GM21576 (cell line): Measurements from ENCODE around the gene TCF3.
"Not testable (repeated sequence)": the region's sequence is repeated elsewhere in the genome, so short reads cannot be mapped to it uniquely, and the experiment has no call there.

ENCODE experiments used
- ATAC-seq: cut with Tn5 transposase; IDR thresholded peaks from one replicate; pipeline ENCODE4 v1.9.1; 2021; ENCODE audit warnings: mild to moderate bottlenecking, moderate library complexity; ENCODE audit not compliant: unreplicated experiment

Gene TCF3

DNA sequence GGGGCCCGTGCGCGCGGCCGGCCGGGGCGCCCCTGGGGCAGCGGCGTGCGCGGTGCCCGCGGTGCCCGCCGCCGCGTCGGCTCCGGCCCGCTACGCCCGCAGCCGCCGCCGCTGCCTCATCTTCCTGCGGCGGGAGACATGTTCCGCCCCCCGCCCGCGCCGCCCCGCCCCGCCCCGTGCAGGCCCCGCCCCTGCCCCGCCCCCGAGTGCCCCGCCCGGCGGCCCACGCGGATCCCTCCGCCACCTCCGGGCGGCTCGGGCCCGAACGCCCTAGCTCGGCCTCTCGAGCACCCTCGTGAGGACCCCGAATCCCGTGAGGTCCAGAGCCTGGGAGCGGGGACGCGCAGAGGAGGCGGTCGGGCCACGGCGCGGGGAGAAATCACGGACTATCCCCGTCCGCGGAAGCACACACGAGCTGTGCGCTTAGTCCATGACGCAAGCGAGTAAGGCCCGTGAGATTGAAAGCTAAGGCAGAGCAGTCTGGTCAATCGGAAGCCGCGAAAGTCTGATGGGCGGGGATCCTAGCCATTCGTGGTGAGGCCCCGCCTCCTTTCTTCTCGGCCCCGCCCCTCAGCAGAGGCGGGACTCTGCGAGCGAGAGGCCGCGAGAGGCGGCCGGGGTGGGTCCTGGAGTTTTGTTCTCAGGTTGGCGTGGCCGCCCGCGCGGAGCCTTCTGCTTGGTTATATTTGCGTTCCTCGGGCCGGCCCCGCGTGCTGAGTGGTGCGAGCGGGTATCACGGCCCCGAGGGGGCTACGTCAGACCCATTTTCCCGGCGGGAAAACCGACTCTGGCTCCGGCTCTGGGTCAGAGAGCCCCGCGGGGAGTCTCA is at the start of gene TCF3:
TCF3 (minus strand) TSS at position 145 of the 829 bp plus-strand sequence. CDS start 2,367 bp downstream, outside the sequence.
- peak; percentile 58 for ATAC-seq

DNA sequence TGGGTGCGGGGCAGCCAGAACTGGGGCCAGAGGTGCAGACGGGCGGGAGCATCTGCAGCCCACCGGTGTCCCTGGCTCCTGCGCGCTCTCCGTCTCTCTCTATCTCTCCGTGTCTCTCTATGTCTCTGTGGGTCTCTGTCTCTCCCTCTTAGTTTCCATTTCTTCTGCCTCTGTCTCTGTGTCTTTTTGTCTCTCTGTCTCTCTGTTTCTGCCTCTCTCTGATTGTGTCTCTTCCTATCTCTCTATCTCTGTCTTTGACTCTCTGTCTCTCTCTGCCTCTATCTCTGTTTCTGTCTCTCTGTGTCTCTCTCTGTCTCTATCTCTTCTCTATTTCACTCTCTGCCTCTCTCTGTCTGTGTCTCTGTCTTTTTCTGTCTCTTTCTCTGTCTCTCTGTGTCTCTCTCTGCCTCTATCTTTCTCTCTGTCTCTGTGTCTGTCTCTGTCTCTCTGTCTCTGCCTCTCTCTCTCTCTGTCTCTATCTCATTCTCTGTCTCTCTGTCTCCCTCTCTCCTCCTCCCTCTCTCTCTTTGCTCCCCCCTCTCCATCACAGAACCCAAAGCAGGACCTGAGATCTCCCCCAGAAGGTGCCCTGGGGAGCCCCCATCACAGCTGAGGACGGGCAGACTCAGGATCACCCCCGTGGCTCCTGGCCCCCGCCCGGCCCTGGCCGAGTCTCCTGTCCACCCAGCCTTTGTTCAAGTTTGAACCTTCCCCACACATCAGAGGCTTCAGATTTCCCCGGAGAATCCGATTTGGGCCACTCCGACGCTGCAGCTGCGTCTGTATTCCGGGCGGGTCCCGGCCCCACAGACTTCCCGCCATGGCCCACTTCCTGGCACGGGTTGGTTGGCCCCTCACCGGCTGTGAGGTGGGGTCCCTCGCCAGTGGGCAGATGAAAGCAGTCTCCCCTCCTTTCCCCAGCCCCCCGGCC is 48.6 kb upstream of the TCF3 start:
- no peak for ATAC-seq

GRCh38 chr19:1699998-1700732 is 47.8 kb upstream of the TCF3 start:
- no peak for ATAC-seq

DNA sequence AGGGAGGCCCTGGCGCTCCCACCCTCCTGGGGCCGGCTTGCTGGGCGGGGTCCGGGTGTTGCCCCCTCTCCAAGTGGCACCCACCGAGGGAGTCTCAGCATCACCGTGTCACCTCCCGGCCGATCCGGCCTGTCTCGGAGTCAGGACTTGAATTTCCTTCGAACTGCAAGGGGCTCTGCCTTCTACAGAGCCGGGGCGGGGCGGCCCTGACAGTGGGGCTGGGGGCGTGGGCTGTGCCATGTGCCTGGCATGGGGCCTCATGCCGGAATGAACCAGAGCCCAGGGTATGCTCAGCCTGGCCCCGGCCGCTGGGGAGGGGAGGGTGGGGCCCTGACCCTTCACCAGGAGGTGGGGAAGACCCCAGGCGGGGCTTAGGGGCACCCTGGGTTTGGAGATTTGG is 47.0 kb upstream of the TCF3 start:
- ATAC-seq = no peak

- no peak for ATAC-seq
Observed at GRCh38 chr19:1698636-1699035, 46.2 kb upstream of the TCF3 start.

DNA sequence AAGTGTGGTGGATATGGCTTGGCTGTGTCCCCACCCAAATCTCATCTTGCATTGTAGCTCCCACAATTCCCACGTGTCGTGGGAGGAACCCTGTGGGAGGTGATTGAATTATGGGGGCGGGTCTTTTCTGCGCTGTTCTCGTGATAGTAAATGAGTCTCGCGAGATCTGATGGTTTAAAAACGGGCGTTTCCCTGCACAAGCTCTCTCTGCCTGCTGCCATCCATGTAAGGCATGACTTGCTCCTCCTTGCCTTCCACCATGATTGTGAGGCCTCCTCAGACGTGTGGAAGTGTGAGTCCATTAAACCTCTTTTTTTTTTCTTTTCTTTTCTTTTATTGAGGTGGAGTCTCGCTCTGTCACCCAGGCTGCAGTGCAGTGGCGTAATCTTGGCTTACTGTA is 43.1 kb upstream of the TCF3 start:
- ATAC-seq = not testable (repeated sequence)

DNA sequence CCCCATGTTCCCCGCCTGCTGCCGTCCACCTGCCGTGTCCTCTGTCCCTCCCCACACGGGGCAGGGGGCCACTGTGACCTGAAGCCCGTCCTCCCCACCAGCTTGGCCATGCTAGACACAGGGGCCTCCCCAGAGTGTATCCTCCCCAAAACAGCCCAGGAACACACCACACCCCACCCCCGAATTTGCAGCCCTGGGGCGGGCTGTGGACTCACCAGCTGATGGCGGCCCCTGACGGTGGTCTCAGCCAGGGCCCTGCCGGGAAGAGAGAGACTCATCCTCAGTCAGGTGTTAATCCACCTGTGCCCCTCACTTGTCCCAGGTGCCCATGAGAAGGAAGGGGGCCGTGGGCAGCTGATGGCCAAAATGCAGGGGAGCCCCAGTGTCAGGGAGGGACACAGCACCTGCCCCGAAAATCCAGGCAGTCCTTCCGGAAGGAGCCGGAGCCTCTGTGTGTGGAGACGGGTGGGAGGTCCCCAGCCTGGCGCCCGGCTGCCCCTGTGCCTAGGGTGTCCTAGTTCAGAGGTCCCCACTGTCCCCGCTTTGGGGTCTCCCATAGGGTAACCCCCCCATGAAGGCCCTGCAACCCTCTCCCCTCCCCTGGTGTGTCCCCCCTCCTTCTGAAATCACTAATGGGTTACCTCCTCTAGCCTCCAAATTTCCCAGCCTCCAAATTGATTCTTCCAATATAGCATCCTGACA is 39.3 kb upstream of the TCF3 start:
- no peak for ATAC-seq

- ATAC-seq = no peak
Observed at GRCh38 chr19:1690699-1691307, 38.4 kb upstream of the TCF3 start.

DNA sequence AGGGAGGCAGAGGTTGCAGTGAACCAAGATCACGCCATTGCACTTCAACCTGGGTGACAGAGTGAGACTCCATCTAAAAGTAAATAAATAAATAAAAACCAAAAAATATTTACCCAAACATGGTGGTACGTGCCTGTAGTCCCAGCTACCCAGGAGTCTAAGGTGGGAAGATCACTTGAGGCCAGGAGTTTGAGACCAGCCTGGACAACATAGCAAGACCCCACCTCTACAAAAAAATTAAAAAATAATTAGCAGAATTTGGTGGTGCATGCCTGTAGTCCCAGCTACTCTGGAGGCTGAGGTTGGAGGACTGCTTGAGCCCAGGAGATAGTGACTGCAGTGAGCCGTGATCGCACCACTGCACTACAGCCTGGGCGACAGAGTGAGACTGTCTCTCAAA is 33.4 kb upstream of the TCF3 start:
- not testable (repeated sequence) for ATAC-seq

DNA sequence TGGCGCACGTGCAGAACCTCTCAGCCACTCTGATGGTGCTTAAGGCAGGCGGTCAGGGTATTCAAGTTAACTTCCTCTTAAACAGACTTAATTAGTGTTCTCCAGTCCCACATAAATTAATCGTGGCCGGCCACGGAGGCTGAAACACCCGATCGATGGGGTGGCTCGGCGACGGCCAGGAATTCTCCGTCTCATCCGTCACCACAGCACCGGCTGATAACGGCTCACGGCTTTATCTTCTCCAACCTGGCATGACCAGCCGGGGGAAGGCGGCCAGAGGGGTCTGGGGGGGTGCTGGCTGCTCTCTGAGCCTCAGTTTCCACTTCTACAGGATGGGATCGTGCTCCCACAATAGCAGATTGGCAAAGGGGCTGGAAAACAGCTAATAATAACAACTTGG is 32.6 kb upstream of the TCF3 start:
- ATAC-seq = no peak

DNA sequence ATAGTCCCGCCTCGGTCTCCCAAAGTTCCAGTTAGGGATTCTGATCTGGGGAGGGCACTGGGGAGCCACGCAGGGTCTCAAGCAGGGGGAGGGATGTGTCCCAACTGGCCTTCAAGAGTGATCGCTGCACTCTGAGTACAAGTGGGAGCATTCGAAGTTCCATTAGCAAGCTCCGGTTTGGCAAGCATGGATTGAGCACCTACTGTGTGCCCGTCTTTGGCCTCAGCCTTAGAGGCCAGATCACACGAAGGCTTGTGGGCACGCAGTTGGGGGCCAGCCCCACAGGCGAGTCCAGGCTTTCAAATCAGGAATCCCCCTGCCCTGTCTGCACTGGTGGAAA is 32.1 kb upstream of the TCF3 start:
- ATAC-seq = no peak

- ATAC-seq = no peak
Observed at GRCh38 chr19:1683869-1684572, 31.6 kb upstream of the TCF3 start.

DNA sequence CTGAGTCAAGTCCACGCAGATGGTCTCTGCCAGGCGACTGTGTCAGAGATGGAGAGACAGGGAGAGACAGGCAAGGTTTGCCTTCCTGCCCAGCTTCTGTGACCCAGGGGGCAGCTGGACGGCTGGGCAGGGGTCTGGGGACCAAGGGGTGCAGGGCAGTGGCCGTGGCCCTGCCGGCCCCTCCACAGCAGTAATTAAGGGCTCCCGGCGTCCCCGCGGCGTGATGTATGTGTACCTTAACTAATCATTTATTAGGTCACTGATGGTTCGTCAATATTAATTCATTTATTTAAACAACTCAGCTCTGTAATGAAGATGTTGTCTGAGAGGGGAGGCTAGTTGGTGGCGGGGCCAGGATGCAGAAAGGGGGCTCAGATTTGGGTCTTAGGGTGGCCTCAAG is 28.6 kb upstream of the TCF3 start:
- no peak for ATAC-seq

GRCh38 chr19:1678073-1678472 is 25.7 kb upstream of the TCF3 start:
- no peak for ATAC-seq

GRCh38 chr19:1676351-1677266 is 24.2 kb upstream of the TCF3 start:
- no peak for ATAC-seq

DNA sequence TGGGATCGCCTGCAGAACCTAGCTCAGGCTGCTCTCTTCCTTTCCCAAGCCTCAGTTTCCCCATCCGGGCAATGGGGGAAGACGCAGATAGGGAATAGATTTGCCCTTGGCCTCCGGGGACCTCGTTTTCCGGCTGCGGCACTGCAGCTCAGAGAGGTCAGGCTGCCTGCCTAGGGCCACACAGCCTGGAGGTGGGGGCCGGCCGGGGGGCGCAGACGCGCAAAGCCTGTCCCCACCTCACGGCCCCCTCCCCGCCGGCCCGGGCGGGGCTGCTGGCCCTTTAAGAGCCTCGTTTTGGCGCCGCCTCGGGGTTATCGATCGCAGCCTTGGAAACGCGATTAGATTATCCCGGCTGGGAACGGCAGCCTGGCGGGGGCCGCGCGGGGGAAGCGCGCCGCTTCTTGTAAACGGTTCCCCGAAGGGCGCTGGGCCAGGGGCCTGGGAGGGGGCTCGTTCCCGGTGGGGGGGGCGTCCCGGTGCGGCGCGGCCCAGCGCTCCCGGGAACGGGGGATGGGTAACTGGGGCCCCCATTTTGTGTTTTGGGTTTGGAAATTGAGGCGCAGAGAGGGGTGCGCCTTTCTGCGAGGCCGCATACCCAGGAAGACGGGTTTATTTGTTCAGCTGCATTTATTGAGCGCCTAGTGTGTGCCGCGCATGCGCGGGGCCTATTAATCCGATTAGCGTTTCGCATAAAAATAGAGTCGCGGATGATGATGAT is 23.4 kb upstream of the TCF3 start:
- no peak for ATAC-seq

DNA sequence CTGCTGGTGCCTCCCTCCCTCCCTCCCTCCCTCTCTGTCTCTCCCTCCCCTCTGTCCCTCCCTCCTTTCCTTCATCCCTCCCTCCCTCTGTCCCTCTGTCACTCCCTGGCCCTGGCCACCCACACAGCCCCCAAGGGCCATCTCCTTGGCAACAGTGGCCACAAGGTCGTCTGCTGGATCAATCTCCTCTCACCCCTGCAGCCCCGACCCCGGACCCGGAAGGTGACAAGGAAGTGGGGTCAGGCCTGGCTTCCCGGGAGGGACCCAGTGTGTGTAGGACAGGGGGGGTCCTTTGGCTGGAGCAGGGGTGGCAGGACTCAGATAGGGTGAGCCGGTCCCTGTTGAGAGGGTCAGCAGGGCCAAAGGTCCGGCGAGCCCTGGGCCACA is 21.9 kb upstream of the TCF3 start:
- ATAC-seq = no peak
